Right lobe of liver (tissue), 4 donors: ENCODE data around the gene ITGA3.

Experiments
- POLR2A ChIP-seq: fragments of 450-650 bp; IDR thresholded peaks from one replicate; pipeline ENCODE4 v1.6.1; 2017; ENCODE audit warnings: antibody characterized with exemption, mild to moderate bottlenecking
- TF ChIP-seq, protein P1 (sequence below), 4 donors: fragments of 200-600 bp in 3 of 4; fragments of 450-650 bp in 1 of 4; IDR thresholded peaks; one replicate each; pipeline versions ENCODE4 v1.5.1 to v1.8.0; 2016 to 2022; ENCODE audit warnings: antibody characterized with exemption in 4 of 4, mild to moderate bottlenecking in 2 of 4
- donor health status: DM: no; HTN: no; CAD: no.
- donor health status: DM: no; HTN: no; CAD: no.
- donor health status: DM: no; HTN: yes; CAD: no.

DNA sequence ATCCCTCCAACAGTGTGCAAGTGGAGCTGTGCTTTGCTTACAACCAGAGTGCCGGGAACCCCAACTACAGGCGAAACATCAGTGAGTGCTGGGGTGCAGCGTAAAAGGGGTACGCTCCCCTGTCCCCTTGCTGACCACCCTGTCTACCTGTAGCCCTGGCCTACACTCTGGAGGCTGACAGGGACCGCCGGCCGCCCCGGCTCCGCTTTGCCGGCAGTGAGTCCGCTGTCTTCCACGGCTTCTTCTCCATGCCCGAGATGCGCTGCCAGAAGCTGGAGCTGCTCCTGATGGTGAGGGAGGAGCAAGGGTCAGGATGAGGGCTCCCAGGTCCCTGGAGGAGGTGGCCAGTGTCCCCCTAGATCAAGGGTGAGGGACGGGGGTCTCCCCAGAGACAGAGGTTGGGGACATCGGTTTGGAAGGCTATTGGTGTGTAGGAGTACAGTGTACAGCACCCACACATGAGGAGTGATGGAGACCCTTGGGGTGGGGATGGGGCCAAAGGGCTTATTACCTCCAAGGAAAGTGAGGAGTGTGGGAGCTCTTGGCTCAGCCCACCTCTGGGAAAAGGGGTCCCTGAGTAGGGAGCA lies 19.6 kb downstream of the ITGA3 start:
- TF ChIP-seq, protein P1, sequence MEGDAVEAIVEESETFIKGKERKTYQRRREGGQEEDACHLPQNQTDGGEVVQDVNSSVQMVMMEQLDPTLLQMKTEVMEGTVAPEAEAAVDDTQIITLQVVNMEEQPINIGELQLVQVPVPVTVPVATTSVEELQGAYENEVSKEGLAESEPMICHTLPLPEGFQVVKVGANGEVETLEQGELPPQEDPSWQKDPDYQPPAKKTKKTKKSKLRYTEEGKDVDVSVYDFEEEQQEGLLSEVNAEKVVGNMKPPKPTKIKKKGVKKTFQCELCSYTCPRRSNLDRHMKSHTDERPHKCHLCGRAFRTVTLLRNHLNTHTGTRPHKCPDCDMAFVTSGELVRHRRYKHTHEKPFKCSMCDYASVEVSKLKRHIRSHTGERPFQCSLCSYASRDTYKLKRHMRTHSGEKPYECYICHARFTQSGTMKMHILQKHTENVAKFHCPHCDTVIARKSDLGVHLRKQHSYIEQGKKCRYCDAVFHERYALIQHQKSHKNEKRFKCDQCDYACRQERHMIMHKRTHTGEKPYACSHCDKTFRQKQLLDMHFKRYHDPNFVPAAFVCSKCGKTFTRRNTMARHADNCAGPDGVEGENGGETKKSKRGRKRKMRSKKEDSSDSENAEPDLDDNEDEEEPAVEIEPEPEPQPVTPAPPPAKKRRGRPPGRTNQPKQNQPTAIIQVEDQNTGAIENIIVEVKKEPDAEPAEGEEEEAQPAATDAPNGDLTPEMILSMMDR (IDR thresholded peaks at IDR 0.05), result no peak
- TF ChIP-seq POLR2A, result no peak
